SH-SY5Y (cell line): Measurements from ENCODE around the gene RNLS.

ENCODE experiments used
- GATA2 ChIP-seq: IDR thresholded peaks from 2 replicates; pipeline ENCODE4 v1.6.1; 2011; ENCODE audit warnings: mild to moderate bottlenecking, low read depth, low read length
- GATA3 ChIP-seq: IDR thresholded peaks from 2 replicates; pipeline ENCODE4 v1.6.1; 2011; ENCODE audit warnings: low read depth, mild to moderate bottlenecking, low read length, moderate library complexity

The RNLS gene

DNA sequence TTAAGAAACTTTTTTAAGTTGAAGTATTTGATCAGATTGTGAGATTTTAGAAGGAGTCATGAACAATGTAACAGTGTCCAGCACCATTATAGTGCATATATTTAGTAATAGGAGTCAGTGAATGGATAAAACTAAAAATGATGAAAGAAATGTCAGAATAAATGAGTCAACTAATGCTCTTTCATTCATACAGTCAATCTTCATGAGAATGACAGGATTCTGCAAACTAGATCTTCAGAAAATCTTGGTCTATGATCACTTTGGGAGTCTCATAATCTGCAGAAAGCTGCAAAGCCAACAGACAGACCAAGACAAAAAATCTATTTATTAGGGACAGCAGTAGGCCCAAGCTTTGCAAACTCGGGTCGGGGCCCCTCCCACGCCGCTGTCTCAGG is 710 bp downstream of the RNLS start:
- TF ChIP-seq GATA2 (no peak), GATA3 (no peak)

DNA sequence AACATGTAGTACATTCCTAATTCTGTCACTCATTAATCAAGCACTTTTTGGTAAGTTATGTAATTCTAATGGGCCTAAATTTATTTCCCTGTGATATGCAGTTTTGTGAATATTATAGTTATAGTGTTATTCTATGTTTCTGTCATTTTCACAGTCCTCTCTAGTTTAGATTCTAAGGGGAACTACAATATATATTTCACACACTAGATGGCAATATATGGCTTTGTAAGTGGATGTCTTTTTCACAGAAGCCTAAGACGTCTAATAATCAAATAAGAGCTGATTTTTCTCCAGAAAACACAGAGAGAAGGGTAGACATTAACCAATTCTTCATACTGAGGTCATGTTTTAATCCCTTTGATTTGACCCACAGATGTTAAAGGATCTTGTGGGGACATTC is 18.0 kb downstream of the RNLS start:
- TF ChIP-seq GATA2 (no peak), GATA3 (no peak)

DNA sequence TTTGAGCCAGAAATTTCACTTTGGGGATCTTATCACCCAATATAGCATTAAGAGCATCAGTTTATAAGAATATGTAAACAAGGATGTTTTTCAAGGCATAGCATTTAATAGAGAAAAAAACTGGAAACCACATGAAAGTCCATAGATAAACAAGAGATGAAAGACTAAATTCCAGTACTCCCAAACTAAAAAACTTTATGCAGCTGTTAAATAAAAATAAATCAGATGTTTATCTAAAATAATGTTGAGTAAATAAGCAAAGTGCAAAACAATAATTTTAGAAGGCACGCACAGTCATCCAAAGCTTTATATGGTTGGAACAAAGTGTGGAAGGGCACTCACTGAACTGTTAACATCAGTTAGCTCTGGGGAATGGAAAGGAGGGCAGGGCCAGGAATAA is 21.0 kb downstream of the RNLS start:
- TF ChIP-seq GATA3 = no peak
- TF ChIP-seq GATA2 = no peak

DNA sequence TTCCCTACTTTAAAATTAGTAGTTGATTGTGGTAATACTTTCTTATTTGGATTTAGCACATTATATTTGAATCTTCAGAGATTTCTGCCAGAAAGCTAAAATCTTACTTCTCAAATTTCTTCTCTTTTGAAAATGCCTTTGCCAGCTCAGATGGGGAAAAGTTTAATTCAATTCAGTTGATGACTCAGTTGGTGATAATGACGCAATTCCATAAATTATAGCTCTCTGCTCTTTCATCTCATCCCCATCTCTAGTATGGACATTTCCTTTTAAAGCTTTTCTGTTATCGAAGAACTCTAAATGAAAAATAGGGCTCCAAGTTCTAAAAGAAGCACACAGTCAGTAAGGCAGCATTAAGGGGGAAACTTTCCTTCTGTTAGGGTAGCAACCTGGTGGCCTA is 25.5 kb downstream of the RNLS start:
- no peak for TF ChIP-seq GATA3
- no peak for TF ChIP-seq GATA2

DNA sequence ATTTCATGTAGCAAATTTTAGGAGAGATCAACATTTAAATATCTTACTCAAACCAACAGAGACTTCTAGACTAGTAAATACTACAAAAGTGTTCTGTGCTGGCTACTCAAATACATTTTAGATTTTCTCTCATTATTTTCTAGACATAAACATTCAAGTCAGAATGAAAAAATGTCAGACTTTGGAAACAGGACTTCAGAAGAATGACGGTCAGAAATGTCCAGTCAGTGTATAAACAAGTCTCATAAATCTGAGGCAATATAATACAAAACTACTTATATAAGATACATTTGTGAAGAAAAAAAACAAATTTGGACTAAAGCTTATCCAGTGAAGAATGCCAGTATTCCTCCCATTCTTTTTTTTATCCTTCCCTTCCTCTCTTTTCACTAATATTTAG is 25.9 kb downstream of the RNLS start:
- TF ChIP-seq GATA2 (no peak), GATA3 (no peak)

DNA sequence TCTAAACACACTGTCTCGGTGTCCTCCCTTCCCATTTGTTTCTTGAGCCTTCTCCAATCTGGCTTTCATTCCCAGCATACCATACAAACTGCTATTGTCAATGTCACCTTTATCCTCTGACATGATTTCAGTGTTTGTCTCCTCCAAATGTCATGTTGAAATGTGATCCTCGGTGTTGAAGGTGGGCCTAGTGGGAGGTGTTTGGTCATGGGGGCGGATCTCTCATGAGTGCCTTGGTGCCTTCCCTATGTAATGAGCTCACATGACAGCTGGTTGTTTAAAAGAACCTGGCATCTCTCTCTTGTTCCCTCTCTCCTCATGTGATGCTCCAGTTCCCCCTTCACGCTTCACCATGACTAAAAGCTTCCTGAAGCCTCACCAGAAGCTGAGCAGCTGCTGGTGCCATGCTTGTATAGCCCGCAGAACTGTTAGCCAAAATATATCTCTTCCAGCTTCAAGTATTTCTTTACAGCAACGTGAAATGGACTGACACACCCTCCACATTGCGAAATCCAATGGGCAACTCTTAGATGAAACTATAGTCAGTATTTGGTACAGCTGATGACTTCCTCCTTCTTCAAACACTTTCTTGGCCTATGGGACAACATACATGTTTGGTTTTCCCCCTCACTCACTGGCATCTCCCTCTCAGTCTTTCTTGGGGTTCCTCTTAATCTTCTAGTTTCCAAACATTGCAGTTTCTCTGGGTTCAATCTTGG is 27.8 kb downstream of the RNLS start:
- TF ChIP-seq GATA3 = no peak
- no peak for TF ChIP-seq GATA2

DNA sequence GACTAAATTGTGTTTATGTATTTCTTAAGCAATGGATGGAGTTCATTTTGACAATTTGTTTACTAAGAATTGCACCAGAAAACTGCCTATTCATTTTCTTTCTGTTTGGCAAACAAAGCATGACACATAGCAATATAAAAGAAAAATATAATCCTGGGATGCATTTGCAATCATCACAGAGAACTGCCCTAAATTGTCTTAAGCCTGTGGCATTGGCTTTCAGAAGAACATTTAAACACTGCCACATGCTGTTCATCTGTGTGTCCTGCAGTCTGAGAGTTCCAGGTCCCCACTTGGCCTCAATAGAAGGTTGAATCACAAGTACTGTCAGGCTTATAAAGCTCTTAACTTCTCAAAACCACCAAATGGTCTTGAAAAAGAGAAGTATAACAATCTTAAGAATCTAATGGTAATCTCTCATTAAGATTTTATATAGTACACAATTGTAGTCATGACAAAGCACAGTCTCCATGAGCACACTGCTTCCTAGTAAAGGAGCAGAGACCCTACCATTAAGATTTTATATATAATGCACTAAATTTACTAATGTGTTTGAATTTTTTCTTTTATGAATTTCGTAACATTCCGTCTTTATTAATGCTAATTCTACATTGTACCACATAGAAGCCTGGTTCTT is 29.9 kb downstream of the RNLS start:
- TF ChIP-seq GATA2 (no peak), GATA3 (no peak)

DNA sequence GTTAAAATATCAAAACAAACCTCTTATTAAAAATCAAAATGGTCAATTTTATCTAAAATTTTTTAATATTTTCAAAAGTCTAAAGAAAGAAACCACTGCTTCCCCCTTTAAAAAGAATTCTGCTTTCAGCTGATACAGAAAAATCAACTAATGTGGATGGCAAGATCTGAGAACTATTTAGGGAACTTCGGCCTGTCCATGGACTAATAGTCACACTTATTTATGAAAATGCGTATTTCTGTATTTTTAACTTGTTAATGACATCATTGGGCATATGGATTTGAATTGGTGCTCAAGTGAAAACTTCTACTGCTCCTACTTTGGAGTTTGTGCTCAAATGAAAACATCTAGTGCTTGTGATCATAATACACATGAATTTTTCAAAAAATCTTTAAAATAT is 31.9 kb downstream of the RNLS start:
- no peak for TF ChIP-seq GATA2

DNA sequence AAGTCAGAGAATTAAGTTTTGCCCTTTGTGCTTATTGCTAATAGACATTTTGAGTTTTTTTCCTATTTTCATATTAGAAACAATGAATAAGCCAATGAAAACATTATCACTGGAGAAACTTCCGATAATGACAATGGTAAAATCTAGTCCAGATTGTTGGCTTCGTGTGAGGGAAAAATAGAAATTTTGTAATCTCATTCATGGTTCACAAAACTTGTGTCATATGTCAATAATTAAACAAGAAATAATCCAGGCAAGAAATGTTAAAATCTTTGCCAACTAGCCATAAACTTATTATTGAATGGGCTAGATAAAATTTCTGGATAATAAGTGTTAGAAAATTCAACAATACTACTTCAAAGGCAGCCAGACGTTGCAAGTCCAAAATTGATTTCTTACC is 36.6 kb downstream of the RNLS start:
- TF ChIP-seq GATA2 (no peak), GATA3 (no peak)

DNA sequence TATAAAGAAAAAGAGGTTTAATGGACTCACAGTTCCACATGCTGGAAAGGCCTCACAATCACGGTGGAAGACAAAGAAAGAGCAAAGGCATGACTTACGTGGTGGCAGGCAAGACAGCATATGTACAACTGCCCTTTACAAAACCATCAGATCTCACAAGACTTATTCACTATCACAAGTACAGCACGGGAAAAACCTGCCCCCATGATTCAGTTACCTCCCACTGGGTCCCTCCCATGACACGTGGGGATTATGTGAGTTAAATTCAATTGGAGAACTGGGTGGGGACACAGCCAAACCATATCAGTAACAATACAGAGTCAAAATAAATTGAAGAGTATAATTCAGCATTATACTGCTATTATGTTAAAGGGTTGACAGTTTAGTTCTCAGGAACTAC is 37.8 kb downstream of the RNLS start:
- no peak for TF ChIP-seq GATA2
- no peak for TF ChIP-seq GATA3

DNA sequence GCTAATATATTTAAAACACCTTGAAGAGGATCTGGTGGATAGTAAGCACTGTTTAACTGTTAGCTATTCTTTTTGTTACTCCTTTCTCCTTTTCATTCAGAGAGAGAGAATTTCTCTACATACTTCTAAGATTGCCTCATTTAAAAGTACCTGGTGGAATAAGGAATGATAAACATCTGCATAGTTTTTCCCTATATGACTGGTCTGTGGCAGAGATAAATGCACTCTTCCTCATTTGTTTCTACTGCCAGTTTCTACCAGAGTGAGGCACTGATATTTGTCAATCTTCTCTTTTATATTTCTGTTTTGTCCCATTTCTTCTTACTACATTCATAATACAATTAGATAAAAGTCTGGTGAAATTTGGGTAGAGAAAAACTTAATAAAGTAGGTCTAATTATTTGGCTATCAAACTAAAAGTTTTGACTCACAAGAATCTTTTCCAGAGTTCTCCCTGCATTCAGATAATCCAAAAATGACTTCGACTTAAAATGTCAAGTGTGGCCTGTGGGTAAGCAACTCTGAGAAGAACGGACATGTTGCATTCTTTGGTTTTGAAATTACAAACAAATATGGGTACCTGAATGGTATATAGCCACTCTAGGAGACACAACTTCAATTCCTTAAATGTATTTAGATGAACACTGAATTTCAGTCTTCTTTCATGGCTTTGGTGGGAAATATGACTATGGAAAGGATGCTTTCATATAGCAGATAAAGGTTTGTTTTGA is 38.8 kb downstream of the RNLS start:
- no peak for TF ChIP-seq GATA3
- no peak for TF ChIP-seq GATA2

DNA sequence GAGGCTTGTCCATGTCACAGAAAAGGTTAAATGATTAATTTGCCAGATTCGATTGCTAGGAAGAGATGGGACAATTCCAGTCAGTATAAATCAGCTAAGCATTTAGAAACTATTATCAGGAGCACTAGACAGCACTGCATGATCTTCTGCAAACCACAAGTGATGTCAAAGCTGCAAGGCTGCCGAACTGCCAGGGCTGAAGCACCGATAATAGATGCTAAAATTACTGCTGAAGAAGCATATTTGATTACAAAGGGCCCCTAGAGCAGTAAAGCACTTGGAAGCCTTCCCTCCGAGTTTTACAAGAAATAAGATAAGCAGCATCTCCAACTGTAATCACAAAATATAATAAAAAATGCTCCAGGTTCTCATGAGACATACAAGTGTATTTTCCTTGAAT is 40.6 kb downstream of the RNLS start:
- TF ChIP-seq GATA3 (no peak), GATA2 (no peak)

DNA sequence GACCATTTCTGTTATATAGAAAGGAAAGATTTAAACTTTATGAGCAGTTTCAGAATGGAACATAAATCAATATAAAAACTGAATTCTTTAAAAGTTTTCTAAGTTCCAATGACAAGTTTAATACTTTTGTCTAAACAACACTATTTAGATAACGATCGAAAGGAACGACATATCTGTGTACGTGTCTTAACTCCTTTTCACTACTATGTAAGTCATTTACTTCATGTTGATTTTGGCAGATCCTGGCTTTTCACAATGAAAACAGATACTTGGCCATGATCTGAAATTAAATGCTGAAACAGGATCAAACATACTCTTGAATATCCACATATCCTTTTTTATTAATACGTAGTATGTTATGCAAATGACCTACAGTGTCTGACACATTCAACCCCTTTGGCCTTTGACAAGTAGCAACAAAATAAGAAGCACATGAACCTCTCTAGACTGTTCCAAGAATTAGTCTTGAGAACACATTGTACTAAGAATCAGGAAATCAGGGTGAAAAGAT is 41.9 kb downstream of the RNLS start:
- TF ChIP-seq GATA3 (no peak), GATA2 (no peak)

DNA sequence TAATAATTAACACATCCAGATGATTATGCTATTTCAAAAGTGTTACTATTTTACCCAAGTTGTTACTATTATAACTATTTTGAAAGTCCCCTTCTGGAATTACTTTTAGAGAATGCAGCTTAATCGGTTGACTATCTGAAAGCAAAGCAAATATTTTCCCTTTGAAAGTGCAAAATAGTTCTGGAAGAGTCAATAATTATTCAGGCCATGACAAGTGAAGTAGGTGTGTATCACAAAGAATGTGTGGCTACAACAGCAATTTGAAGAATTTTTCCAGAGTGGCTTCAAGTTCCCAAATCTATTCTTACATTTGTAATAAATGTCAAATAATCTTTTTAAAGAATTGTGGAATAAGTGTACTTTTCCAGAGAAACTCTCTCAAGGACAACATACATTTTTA is 42.8 kb downstream of the RNLS start:
- TF ChIP-seq GATA3 (no peak), GATA2 (no peak)

DNA sequence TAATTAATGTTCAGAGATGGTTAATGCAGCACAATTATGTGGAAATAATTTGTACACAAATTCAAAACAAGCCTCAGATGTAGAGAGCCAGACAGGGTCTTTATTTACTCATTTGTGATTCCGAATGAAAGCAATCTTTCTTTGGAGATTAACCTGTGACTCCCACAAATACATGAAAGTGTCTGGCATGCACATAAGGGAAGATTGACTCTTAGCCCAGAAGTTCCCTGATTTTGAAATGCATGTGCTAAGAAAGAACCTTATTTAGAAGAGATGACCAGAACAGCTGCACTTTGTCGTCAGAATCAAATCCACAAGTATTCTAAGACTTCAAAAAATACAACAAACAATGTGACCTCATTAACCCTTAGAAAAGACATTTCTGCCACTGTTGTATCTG is 45.1 kb downstream of the RNLS start:
- TF ChIP-seq GATA3 = no peak
- no peak for TF ChIP-seq GATA2

DNA sequence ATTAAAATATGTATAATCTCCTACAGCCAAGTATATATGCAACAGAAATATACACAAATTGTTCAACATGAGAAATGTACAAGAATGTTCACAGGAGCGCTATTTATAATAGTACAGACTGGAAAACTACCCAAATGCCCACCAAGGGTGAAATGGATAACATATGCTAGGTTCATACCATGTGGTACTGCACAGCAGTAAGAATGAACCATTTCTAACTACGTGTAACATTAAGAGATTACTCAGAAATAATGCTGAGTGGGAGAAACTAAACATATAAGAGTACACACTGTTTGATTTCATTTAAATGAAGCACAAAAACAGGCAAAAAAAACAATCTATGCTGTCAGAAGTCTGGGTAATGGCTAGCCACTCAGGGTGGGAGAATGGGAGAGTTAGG is 45.8 kb downstream of the RNLS start:
- no peak for TF ChIP-seq GATA2
- TF ChIP-seq GATA3 = no peak
